ENCODE results near the gene MDFIC. TPM values are rescaled to one million over a fixed set of nuclear protein-coding genes. Genes with fewer than 3 reads are reported as not detected.

MDFIC gene
- total and polyA plus RNA-seq, 2 of the 4 experiments (the other 2 are of a cell fraction), result 16.9 to 35.0 TPM

GRCh38 chr7:114911411-114911810 is 10.5 kb upstream of the MDFIC start:
- POLR2A ChIA-PET (ENCODE audit: unreplicated experiment), result no interaction called here
- CTCF ChIA-PET, result no interaction called here
- DNase-seq (no peak), ATAC-seq (ENCODE audit: low read depth) (no peak)
- H3K4me2 ChIP-seq (ENCODE audit: low read depth, low read length), result no peak overlapping the region
- H3K9me1 ChIP-seq (ENCODE audit: insufficient read depth, low read length), result no peaks in the 10 kb centered on the region
- H4K20me1 ChIP-seq (ENCODE audit: insufficient read depth, low read length), result no peaks in the 10 kb centered on the region
- BruUV-seq (replicated peaks), result no TSS peak
- no peak overlapping the region for H4K8ac ChIP-seq (ENCODE audit: low read depth in 2 of 2, low read length in 2 of 2)
- no peak overlapping the region for H2AK5ac ChIP-seq (ENCODE audit: low read depth, low read length)
- dilution Hi-C loops (cut with HindIII; ENCODE audit: low sequenced_read_pairs, unreplicated experiment) (no loop called here), intact Hi-C loops (cut with micrococcal nuclease) (no loop called here), in situ Hi-C loops (cut with MboI; ENCODE audit: low sequenced_read_pairs) (no loop called here)
- H3K9me3 ChIP-seq (ENCODE audit: control insufficient read depth, insufficient read depth, low read length), result peaks cover 3% of the 10 kb centered on the region; the same call in 1 of the 2 replicates
- no peak overlapping the region for H2BK20ac ChIP-seq (ENCODE audit: low read depth, low read length)
- H3K4ac ChIP-seq (ENCODE audit: low read depth, low read length), result no peak overlapping the region
- H2BK15ac ChIP-seq (ENCODE audit: low read depth, low read length), result no peak overlapping the region
- no peak overlapping the region for H3K4me3 ChIP-seq (ENCODE audit: insufficient read depth, low read depth, low read length)
- H3K9ac ChIP-seq (ENCODE audit: low read depth, low read length), result no peak overlapping the region
- H3K4me1 ChIP-seq (ENCODE audit: control insufficient read depth, insufficient read depth, low read length), result no peaks in the 10 kb centered on the region
- H3K27me3 ChIP-seq (ENCODE audit: control insufficient read depth, insufficient read depth, low read length), result no peaks in the 10 kb centered on the region
- WGBS, 2 experiments (ENCODE audit: extremely low coverage in 2 of 2, insufficient read length in 1 of 2), result no CpG with 5 or more reads among the region's 4 CpGs
- H3K36me3 ChIP-seq (ENCODE audit: control insufficient read depth, insufficient read depth, low read length), result no peaks in the 10 kb centered on the region
- H2AFZ ChIP-seq (replicated peaks; ENCODE audit: low read length, poor library complexity), result no peak overlapping the region
- no peak overlapping the region for H3K56ac ChIP-seq (ENCODE audit: extremely low read depth, insufficient read depth, low read length)
- no peak overlapping the region for H3K27ac ChIP-seq (ENCODE audit: insufficient read depth, low read length)
- H2BK5ac ChIP-seq (ENCODE audit: low read depth, low read length, poor library complexity, severe bottlenecking), result no peak overlapping the region
- no peak overlapping the region for H3K14ac ChIP-seq (replicated peaks; ENCODE audit: low read depth, low read length)
- no peak overlapping the region for H2BK120ac ChIP-seq (ENCODE audit: low read depth, low read length)
- TF ChIP-seq POLR2A (IDR thresholded peaks at IDR 0.05; ENCODE audit: low read depth, low read length) (no peak), RCOR1 (IDR thresholded peaks at IDR 0.05; ENCODE audit: insufficient replicate concordance, low read length) (no peak)
- H4K91ac ChIP-seq (ENCODE audit: insufficient read depth, low read depth, low read length), result no peak overlapping the region
- H3K23ac ChIP-seq (ENCODE audit: low read depth, low read length), result no peak overlapping the region
- H4K5ac ChIP-seq (ENCODE audit: low read depth, low read length), result no peak overlapping the region
- H3K18ac ChIP-seq (ENCODE audit: low read depth, low read length), result no peak overlapping the region
- H3K79me1 ChIP-seq (ENCODE audit: low read depth in 1 of 2, low read length in 2 of 2), result no peaks in the 10 kb centered on the region
- no peak overlapping the region for H2AK9ac ChIP-seq (replicated peaks; ENCODE audit: low read depth, low read length, poor library complexity)

All from IMR-90 (cell line).